Thyroid gland (tissue), 4 donors: ENCODE measurements around the gene COMT.

Experiments used
- POLR2A ChIP-seq, 2 donors: fragments of 450-650 bp; IDR thresholded peaks; one replicate each; pipeline ENCODE4 v1.6.1; 2017; ENCODE audit warnings: antibody characterized with exemption in 2 of 2, mild to moderate bottlenecking in 2 of 2, moderate library complexity in 1 of 2
- TF ChIP-seq, protein P1 (sequence below), 6 experiments: fragments of 200-600 bp in 3 of 6; fragments of 450-650 bp in 3 of 6; sonication (generic) in 3 of 6; IDR thresholded peaks; one replicate each; pipeline ENCODE4 v1.5.1; 2016 to 2019; ENCODE audit warnings: antibody characterized with exemption in 6 of 6, mild to moderate bottlenecking in 2 of 6, inconsistent platforms in 1 of 6, moderate library complexity in 1 of 6

DNA sequence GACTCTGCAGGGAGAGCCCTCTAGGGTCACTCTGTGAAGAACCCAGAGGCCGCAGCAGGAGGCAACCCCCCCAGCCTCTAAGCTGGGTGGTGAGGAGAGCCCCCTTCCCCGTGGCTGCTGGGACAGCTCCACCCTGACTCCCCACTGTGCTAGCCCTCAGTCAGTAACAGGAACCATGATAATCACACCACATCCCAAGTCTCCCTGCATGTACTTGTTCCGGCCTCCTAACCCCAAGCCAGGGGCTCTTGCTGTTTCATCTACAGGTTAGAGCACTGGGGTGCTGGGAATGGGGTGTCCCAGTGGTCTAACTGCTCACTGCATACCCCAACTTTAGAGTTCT lies 48.1 kb downstream of the COMT start:
- TF ChIP-seq, protein P1, sequence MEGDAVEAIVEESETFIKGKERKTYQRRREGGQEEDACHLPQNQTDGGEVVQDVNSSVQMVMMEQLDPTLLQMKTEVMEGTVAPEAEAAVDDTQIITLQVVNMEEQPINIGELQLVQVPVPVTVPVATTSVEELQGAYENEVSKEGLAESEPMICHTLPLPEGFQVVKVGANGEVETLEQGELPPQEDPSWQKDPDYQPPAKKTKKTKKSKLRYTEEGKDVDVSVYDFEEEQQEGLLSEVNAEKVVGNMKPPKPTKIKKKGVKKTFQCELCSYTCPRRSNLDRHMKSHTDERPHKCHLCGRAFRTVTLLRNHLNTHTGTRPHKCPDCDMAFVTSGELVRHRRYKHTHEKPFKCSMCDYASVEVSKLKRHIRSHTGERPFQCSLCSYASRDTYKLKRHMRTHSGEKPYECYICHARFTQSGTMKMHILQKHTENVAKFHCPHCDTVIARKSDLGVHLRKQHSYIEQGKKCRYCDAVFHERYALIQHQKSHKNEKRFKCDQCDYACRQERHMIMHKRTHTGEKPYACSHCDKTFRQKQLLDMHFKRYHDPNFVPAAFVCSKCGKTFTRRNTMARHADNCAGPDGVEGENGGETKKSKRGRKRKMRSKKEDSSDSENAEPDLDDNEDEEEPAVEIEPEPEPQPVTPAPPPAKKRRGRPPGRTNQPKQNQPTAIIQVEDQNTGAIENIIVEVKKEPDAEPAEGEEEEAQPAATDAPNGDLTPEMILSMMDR (IDR thresholded peaks at IDR 0.05) = no peak
- TF ChIP-seq POLR2A (IDR thresholded peaks at IDR 0.05) = no peak
